Stimulated activated CD8-positive, alpha-beta memory T cell treated with anti-CD3 and anti-CD28 coated beads, Interleukin-7, amount 100 ng/mL, for 24 hours (primary cell): ENCODE data around the gene TP73.

Experiments used
- DNase-seq: peaks from one replicate; pipeline ENCODE4 v3.0.0-alpha.2; 2020; ENCODE audit warnings: low read depth

Gene TP73

DNA sequence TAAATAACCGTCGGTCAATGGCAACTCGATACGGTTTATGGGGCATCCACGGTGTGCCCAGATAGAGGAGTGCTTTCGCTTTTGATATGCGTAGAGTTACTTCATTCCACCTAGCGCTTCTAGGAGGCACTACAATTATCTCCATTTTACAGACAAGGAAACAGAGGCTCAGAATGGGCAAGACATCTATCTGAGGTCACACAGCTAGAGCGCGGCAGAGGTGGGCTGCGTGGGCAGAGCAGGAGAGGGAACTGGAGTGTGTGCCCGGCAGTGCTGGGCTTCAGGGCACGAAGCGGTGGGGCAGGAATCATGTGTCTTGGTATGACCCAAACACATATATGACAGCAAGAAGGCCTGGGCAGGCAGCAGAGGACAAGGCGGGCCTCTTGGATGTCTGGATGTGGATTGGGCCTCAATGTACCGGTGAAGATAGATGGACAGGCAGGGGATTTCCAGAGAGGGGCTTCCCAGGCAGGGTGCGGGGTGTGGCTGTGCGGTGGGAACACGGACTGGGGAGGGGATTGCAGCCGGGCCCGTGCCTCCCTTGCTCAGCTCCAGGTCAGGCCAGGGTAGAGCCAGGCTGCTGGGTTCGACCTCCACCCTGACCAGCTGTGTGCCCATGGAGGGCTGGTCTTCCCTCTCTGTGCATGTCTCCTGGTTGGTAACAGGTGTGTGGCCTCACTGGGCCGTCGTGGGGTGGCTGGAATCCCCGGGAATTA is 21.2 kb downstream of the TP73 start:
- no peak for DNase-seq

DNA sequence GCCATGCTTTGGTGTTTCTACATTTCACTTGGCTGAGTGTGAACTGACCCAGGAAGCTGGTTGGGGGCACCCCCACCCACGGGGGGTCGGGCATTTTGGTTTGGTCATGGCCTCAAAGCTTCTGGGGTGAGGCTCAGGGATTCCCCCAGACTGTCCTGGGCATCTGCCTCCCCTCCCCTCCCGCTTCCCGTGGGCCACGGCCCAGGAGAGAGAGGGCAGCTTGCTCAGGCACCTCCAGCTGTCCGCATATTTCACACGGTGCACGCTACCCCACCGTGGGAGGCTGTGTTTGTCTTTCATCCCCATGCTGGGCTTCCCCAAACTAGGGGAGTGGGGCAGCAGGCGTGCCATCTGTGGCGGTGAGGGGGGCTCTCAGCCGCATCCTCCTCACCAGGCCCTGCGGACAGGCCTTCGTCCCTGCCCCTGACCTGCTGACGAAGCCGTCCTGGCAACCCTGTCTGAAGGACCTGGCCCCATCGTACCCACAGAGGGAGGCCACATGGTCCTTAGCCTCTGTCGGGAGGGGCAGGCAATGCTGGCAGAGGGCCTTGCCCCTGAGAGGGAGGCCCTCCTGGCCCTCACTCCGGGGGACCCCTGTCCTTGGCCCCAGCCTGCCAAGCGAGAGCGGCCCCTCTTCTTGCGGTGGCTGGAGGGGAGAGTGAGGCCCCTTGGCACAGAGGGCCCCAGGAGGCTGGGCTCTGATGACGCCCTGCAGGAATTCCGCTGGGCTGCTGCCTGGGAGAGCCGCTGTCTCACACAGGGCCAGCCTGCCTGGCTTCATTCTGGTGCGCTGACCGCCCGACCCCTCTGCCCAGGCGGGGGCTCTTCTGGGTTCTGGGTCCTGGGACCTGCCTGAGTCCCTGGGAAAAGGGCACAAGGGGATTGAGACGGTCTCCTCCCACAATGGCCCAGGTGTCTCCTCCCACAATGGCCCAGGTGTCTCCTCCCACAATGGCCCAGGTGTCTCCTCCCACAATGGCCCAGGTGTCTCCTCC is 22.1 kb downstream of the TP73 start:
- DNase-seq = no peak

DNA sequence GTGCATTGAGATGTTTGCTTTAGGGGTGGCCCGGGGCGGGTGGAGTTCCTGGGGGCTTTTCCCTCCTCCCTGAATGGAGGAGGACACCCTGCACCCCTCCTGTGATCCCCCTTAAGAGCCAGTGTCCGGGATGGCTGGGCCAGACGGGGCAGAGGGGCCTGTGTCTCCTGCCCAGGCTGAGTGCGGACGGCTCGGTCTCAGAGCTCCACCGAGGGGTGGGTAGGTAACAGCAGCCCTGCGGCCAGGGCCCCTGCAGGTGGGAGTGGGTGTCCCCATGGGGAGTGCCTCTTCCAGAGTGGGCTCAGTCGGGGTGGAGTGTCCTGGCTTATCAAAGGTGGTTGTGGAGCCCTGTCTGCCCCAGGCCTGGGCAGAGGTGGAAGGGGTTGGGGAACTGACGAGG is 23.1 kb downstream of the TP73 start:
- DNase-seq = no peak

DNA sequence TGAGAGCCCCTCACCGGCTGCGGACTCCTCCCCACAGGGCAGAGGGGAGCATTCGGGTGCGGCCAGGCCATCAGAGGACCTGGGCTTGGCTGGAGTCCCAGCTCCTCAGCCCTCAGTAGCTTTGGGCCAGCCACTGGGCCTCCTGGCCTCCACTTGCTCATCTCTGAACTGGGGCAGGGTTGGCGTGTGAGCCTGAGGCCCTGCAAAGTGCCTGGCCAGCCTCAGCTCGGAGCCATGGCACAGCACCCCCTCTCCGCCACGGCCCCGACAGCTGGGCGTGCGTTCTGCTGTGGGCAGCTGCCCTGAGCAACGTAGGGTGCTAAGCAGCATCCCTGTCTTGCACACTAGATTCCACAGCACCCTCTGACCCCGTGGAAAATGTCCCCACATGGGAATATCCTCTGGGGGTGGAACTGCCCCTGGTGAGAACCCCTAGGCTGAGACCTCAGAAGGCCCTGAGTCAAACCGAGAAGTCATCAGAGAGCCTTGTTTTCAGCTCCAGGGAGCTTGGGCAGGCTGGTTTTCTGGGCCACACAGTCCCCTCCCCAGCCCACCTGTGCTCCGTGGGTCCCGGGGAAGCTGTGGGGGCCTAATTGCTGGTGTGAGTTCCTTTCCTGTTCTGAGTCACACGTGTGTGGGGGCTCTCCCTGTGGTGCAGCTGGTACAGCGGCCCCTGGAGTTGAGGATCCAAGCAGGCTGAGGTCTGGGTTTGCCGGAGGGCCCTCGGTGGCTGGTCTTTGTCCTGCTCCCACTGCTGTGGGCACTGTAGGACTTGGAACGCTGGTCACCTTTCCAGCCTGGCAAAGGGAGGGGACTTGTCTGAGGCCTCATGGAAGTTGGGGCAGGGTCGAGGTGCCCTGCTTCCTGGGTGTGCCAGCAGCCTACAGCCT is 24.5 kb downstream of the TP73 start:
- no peak for DNase-seq

DNA sequence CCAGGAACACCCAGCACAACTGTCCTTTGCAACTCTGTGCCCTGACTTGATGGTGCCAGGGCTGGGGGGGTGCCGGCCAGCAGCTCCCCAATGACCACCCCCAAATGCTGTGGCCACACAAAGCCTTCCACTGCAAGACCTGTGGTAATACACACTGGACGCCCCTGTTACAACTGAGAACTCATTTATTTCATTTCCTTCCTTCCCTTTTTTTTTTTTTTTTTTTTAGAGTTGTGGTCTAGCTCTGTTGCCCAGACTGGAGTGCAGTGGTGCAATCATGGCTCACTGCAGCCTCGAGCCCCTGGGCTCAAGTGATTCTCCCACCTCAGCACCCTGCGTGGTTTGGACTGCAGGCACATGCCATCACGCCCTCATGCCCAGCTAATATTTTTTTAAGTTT is 25.2 kb downstream of the TP73 start:
- DNase-seq = no peak

DNA sequence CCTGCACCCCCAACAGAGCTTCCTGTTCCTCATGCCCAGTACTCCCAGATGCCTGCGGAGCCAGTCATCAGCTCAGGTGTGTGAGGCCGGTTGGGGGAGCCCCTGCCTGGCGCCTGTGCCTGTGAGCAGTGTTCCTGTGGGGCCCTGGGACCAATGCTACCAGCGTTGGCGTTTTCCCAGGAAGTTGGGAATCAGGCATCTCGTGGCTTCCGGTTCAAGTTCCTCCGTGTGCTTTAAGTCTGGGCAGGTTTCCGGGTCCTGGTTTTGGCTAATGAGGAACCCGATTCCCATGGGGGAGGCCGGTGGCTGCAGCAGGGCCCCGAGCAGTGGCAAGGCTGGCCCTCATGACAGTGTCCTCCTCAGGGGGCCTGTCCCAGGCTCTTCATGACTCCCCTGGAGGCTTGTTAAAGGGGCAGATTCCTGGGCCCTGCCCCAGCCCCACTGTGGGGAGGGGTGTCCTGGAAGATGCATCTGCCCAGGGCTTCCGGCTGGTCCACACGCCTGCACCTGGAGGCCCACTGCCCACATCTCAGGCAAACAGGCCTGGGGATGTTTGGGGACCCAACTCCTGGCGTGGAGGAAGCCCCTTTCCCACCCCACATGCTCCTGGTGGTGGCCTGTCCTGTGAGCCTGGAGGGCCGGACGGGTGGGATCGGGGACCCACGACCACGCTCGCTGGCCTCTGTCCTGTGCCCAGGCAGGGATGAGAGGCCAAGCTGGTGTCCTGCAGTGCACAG is 26.2 kb downstream of the TP73 start:
- no peak for DNase-seq

DNA sequence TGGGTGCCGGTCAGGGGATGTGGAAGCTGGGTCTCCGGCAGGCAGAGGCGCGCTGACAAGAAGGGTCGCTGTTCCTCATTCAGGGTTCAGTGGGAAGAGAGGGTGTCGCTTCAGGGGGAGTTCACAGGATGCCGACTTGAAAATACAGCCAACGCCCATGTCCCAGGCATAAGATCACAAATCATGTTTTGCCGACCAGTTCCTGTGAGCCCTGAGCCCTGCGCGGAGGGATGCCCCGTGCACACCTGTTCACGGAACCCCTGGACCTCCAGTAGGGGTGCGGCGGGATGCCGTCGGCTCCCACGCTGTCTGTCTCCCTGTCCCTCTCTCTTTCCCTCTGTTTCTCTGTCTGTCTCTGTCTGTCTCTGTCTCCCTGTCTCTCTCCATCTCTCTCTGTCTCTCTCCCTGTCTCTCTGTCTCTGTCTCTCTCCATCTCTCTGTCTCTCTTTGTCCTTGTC is 26.8 kb downstream of the TP73 start:
- no peak for DNase-seq

DNA sequence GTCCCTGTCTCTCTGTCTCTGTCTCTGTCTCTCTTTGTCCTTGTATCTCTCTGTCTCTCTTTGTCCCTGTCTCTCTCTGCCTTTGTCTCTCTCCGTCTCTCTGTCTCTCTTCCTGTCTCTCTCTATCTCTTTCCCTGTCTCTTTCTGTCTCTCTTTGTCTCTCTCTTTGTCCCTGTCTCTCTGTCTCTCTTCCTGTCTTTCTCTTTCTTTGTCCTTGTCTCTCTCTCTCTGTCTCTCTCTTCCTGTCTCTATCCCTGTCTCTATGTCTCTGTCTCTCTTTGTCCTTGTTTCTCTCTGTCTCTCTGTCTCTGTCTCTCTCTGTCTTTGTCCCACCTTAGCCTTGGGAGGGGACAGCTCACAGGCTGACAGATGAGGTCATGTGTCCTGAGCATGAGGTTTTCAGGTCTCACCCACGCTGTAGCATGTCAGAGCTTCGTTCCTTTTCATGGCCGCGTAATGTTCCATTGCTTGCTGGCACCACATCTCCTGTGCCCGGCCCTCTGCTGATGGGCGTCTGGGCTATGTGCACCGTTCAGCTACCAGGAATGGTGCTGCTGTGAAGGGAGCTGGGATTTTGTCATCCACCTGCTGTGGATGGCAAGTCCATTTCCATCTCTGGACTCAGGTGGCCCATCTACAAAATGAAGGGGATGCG is 27.6 kb downstream of the TP73 start:
- no peak for DNase-seq

DNA sequence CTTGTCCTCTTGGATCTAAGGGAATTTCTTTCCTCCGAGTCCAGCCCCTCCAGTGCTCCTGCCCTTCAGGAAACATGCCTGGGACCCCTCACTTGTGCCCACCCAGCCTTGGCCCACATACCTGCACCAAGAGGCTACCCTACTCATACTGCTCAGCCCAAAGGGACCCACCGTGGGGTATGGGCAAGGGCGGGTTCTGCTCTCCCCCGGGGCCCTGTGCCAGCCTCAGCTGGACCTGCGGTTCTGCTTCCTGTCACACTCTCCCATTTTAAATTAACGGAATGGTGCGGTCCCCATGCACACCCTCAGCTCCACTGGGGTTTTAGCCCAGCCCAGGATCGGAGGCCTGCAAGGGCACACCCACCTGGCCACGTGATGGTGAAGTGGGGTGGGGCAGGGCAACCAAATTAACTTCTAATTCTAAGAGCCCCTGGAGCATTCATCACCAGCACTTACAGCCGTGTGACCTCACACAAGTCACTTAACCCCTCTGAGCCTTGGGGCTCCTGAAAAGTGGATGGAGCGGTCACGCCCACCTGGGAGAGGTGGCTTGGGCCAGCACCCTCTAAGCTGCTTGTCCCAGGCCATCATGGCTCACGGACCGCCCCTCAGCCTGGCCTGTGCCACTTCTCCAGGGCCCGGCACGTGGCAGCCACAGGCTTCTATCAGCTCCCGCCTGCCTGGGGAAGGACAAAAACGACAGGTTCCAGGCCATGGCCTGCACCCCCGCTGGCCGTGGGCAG is 28.3 kb downstream of the TP73 start:
- no peak for DNase-seq

DNA sequence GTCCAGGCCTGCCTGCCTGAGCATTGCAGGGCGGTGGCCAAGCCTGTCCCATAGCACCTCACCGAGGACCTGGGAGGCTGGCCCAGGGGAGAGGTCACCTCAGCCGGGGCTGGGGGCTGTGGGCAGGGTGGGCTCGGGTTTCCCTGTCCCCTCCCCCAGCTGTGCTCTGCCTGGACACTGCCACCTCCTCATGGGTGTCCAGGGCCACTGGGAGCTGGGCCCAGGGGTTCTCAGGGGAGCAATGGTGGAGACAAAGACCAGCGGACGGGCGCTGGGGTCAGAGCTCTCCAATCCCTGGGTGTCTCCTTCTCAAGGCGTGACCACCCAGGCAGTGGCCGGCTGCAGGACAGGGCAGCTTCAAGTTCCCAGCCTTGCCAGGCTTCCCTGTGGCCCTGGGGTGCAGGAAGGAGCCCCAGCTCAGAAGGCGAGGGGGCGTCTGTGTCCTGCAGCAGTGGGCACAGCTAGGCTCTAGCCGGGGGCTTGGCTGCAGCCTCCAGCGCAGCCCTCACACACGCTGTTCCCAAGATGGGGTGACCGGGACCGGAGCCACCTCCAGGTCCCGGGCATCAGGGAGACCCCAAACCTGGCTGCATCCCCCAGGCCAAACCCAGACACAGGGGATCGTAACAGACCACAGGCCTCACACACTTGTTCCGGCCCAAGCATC is 29.0 kb downstream of the TP73 start:
- no peak for DNase-seq

DNA sequence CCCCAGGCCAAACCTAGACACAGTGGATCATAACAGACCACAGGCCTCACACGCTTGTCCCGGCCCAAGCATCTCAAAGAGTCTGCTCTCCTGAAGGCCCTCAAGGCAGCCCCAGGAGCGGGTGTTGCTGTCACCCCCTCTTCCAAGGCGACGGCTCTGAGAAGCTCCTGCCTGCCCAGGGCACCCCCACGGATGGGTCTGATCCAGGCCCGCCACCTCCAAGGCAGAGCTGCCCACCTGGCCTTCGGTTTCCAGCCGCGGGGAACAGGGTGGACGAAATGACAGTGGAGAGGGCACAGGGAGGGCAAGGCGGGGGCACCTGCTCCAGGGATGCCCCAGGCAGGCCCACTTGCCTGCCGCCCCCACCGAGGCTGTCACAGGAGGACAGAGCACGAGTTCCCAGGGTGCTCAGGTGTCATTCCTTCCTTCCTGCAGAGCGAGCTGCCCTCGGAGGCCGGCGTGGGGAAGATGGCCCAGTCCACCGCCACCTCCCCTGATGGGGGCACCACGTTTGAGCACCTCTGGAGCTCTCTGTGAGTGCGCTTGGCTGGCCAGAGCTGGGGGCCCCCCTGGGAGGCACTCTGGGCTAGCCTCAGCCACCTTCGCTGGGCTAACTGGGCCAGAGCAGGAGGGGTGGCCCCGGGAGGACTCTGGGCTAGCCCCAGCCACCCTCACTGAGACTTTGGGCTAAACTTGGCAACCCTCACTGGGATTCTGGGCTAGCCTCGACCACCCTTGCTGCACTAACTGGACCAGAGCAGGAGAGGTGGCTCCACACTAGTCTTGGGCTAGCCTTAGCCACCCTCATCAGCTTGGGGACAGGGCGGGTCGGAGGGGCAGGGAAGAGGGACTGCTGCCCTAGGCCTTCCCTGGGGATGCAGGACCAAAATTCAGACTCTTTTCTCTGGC is 29.8 kb downstream of the TP73 start:
- DNase-seq = no peak

DNA sequence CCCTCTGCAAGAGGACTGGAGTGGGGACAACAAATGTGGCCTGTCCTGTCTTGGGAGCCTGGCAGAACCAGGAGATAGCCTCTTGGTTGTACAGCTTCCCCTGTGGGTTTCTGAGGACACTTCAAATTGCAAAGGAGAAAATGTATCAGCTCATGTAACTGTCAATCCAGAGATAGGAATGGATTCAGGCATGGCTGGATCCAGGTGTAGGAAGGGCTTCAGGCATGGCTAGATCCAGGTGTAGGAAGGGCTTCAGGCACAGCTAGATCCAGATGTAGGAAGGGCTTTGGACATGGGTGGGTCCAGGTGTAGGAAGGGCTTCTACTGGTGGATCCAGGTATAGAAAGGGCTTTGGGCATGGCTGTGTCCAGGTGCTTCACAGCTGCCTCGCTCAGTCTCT is 30.9 kb downstream of the TP73 start:
- no peak for DNase-seq

DNA sequence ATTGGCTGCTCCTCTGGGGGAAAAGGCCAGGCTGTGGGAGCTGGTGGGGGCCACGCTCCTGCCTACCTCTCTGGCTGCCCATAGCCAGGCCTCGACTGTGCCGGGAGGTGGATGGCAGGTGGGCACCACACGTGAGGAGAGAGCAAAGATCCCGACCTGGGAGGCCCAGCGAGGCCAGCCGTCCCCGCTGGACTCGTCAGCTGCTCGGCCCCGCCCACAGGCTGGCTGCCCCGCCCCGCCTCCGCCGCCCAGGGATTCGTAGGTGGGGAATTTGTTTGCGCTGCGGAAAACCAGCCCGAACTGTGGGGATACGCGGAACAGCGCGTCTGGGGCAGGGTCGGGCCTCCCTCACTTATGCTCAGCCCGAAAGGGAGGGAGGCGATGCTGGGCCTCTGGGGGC is 31.7 kb downstream of the TP73 start:
- no peak for DNase-seq

DNA sequence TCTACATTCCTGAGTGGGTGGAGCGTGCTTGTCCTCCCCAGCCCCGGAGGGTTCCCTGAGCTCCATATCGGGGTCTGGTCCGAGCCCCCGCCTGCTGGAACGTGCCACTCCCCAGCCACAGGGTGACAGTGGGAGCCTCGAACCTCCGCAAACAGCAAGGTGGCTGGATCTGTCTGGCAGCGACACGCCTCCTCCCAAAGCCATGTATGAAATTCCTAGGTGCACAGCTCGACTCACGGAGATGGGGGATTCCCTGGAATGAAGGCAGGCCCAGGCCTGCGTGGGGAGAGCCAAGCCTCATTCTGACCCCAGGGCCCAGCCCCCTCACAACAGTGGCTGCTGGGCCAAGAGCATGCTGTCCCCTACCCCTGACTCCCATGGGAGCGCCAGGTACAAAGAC is 32.9 kb downstream of the TP73 start:
- no peak for DNase-seq

DNA sequence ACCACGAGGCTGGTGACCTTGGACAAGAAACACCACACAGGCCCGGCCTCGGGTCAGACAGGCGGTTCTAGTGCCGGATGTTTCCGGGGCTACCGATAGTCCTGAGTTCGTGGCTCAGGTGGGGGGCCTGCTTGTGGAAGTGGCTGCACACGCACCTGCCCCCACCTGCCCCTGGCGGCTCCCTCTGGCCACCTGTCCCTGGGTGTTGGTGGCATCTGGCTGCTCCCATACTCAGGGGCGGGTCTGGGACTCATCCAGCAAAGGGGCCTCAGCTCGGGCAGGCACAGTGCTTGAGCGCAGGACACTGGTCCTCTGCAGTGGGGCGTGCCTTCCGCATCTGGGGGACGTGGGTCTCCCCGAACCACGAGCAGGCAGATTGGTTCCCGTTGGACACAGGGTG is 33.6 kb downstream of the TP73 start:
- DNase-seq = no peak

DNA sequence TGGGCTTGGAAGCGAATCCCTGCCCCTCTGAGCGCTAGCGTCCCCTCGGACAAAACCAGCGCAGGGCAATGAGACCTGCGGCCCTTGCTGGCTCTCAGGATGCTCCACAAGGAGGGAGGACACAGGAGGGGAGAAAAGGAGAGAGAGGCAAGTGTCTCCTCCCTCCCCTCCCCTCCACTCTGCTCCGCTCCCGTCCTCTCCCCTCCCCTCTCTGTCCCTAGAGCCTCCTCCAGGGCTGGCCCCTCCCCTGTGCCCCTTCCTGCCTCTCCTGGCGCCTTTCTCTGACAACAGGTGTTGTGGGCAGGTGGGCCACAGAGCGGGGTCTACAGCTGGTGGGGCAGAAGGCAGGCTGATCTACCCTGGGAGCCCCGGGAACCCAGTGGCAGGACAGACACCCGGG is 35.2 kb downstream of the TP73 start:
- no peak for DNase-seq

DNA sequence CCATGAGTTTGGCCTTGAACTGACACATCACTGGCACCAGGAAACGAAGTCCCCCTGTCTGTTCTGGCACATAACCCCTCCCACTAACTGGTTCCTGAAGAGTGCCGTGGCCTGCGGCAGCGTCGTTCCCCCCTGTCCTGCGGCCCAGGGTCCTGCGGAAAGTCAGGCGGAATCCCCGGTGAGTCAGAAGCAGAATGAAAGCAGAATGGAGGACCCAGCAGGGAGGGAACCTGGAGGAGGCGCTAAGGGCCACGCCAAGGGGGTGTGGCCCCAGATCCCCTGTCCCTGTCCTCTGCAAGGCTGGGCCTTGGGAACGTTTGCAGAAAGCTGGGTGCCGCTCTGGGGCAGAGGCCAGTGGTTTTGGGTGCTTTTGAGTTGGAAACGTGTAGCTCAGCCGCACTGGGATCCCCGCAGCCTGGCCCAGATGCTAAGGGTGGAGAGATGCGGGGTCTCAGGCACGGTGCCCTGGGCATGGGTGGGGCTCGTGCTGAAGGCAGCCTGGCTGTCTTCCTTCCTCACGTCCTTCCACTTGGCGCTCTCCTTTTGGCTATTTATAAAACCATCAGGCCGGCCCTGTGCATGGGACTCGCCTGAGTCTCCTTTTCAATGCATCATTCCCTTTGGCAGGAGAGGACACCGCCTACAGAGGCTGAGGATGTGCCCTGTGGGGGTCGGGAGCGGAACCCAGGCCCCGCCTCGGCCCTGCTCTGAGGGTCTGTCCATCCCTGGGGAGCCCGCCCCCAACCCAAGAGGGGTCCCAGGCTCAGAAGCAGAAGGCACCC is 36.2 kb downstream of the TP73 start:
- DNase-seq = no peak
